Small intestine (tissue), 7 donors: ENCODE results near the gene CDKN2AIPNL. TPM values are rescaled to one million over a fixed set of nuclear protein-coding genes. Genes with fewer than 3 reads are reported as not detected.
A peak's percentile ranks its signal among the peaks of the same experiment; 100 is the strongest.

Experiments
- DNase-seq, 2 donors: peaks; one replicate each; pipeline versions ENCODE4 v3.0.0 to v3.0.0-alpha.2; 2013
- FAIRE-seq: peaks from 2 replicates; lab custom pipeline; 2012; peaks lifted over from hg19 to GRCh38; lab: Jason Lieb, UNC
- H3K27ac ChIP-seq, 3 donors: one replicate each; pipeline ENCODE4 v1.5.1; 2013; ENCODE audit warnings: low read length in 2 of 3, mild to moderate bottlenecking in 2 of 3, control low read depth in 1 of 3, inconsistent platforms in 1 of 3, low read depth in 1 of 3, moderate library complexity in 1 of 3
- H3K27me3 ChIP-seq, 3 donors: one replicate each; pipeline ENCODE4 v1.6.1; 2013; ENCODE audit warnings: low read length in 3 of 3, inconsistent platforms in 1 of 3; ENCODE audit not compliant: control insufficient read depth in 3 of 3, insufficient read depth in 3 of 3
- H3K36me3 ChIP-seq, 3 donors: one replicate each; pipeline ENCODE4 v1.6.1; 2013; ENCODE audit warnings: low read length in 3 of 3, inconsistent platforms in 1 of 3, low read depth in 1 of 3, mild to moderate bottlenecking in 1 of 3, moderate library complexity in 1 of 3; ENCODE audit not compliant: control insufficient read depth in 3 of 3, insufficient read depth in 2 of 3
- H3K4me1 ChIP-seq, 3 donors: one replicate each; pipeline ENCODE4 v1.6.1; 2013; ENCODE audit warnings: low read length in 2 of 3, inconsistent platforms in 1 of 3, low read depth in 1 of 3, mild to moderate bottlenecking in 1 of 3, moderate library complexity in 1 of 3; ENCODE audit not compliant: control insufficient read depth in 3 of 3, insufficient read depth in 2 of 3
- H3K4me3 ChIP-seq, 3 donors: one replicate each; pipeline ENCODE4 v1.5.1; 2013; ENCODE audit warnings: low read length in 3 of 3, control low read depth in 1 of 3, inconsistent platforms in 1 of 3, low read depth in 1 of 3, mild to moderate bottlenecking in 1 of 3, moderate library complexity in 1 of 3
- H3K9me3 ChIP-seq, 2 donors: one replicate each; pipeline ENCODE4 v1.6.1; 2013; ENCODE audit warnings: low read depth in 1 of 2, low read length in 1 of 2; ENCODE audit not compliant: control insufficient read depth in 2 of 2, insufficient read depth in 1 of 2
- WGBS, 3 donors: extraction: QIAGEN DNeasy Blood & Tissue Kit; methylation state at CpG; one replicate each; pipeline ENCODE4 v1.1.7; 2013; 5-methylcytosine and 5-hydroxymethylcytosine counted together
- polyA plus RNA-seq, 4 donors: library from polyadenylated mRNA; stranded (reverse) in 3 of 4; unstranded in 1 of 4; fragments of 200-250 nt in 3 of 4; fragments of 120-200 nt in 1 of 4; gene quantifications; one replicate each; pipeline versions ENCODE4 v1.2.1 to v1.2.3, GENCODE V29; 2013
- donor health status: healthy with polysubstance abuse.
- donor health status: control.
- donor health status: control.
- donor health status: Bipolar disorder and iron deficiency.
- donor health status: healthy.

CDKN2AIPNL gene
- polyA plus RNA-seq, 4 donors: 29.2 to 52.1 (median 43.0) TPM

- no peak for DNase-seq
- Histone ChIP-seq H3K4me1 (peaks cover 3 to 34% (median 11%) of the 10 kb centered on the region in 3 donors), H3K27me3 (no peaks in the 10 kb centered on the region), H3K4me3 (no peak overlapping the region), H3K27ac (peak overlapping the region in 1 of 3 donors; percentile 16), H3K36me3 (peaks cover 0 to 21% (median 0%) of the 10 kb centered on the region in 3 donors), H3K9me3 (no peaks in the 10 kb centered on the region)
- no peak for FAIRE-seq
- 20 to 65% (median 24%) methylated on average over 6 of the region's 6 CpGs for WGBS, 3 donors
Measured at GRCh38 chr5:134409321-134409720, 2.4 kb downstream of the CDKN2AIPNL start.

GRCh38 chr5:134406390-134406789 lies 5.3 kb downstream of the CDKN2AIPNL start:
- Histone ChIP-seq H3K27me3 (no peaks in the 10 kb centered on the region), H3K9me3 (no peaks in the 10 kb centered on the region), H3K27ac (no peak overlapping the region), H3K4me1 (peaks cover 3 to 11% (median 5%) of the 10 kb centered on the region in 3 donors), H3K36me3 (peaks cover 0 to 33% (median 0%) of the 10 kb centered on the region in 3 donors), H3K4me3 (no peak overlapping the region)
- DNase-seq (no peak), FAIRE-seq (no peak)
- 43 to 70% (median 50%) methylated on average over 1 of the region's 1 CpG for WGBS, 3 donors

- peak in 1 of 2 donors; percentile 66 for DNase-seq
Measured at GRCh38 chr5:134403951-134404350, 7.7 kb downstream of the CDKN2AIPNL start.

GRCh38 chr5:134398609-134399155 lies 13.0 kb downstream of the CDKN2AIPNL start:
- FAIRE-seq: no peak
- 74 to 98% (median 76%) methylated on average over 2 of the region's 2 CpGs for WGBS, 3 donors

More at GRCh38 chr5:134403951-134404350, 7.7 kb downstream of the CDKN2AIPNL start:
- WGBS, 3 donors: 29 to 73% (median 39%) methylated on average over 5 of the region's 5 CpGs
- Histone ChIP-seq H3K9me3 (no peaks in the 10 kb centered on the region), H3K4me1 (no peaks in the 10 kb centered on the region), H3K27me3 (no peaks in the 10 kb centered on the region), H3K4me3 (no peak overlapping the region), H3K27ac (no peak overlapping the region), H3K36me3 (peaks cover 0 to 37% (median 0%) of the 10 kb centered on the region in 3 donors)
- no peak for FAIRE-seq

GRCh38 chr5:134397196-134397595 lies 14.5 kb downstream of the CDKN2AIPNL start:
- H3K27ac ChIP-seq: no peak overlapping the region
- peaks cover 0 to 11% (median 0%) of the 10 kb centered on the region in 3 donors for H3K4me1 ChIP-seq
- 85 to 95% (median 90%) methylated on average over 2 of the region's 2 CpGs for WGBS, 3 donors
- no peaks in the 10 kb centered on the region for H3K27me3 ChIP-seq
- peaks cover 0 to 41% (median 0%) of the 10 kb centered on the region in 3 donors for H3K36me3 ChIP-seq
- DNase-seq: no peak
- no peaks in the 10 kb centered on the region for H3K9me3 ChIP-seq
- FAIRE-seq: no peak
- no peak overlapping the region for H3K4me3 ChIP-seq

More at GRCh38 chr5:134398609-134399155, 13.0 kb downstream of the CDKN2AIPNL start:
- Histone ChIP-seq H3K4me3 (no peak overlapping the region), H3K27ac (no peak overlapping the region), H3K9me3 (no peaks in the 10 kb centered on the region), H3K27me3 (no peaks in the 10 kb centered on the region), H3K4me1 (peaks cover 0 to 11% (median 0%) of the 10 kb centered on the region in 3 donors), H3K36me3 (peaks cover 0 to 35% (median 0%) of the 10 kb centered on the region in 3 donors)
- no peak for DNase-seq

- H3K4me3 ChIP-seq: no peak overlapping the region
- peak; percentile 74 to 77 for DNase-seq
- FAIRE-seq: no peak
- WGBS, 3 donors: 54 to 78% (median 73%) methylated on average over 4 of the region's 4 CpGs
- peak overlapping the region in 1 of 3 donors; percentile 63 for H3K27ac ChIP-seq
- no peaks in the 10 kb centered on the region for H3K9me3 ChIP-seq
- H3K27me3 ChIP-seq: no peaks in the 10 kb centered on the region
- peaks cover 0 to 11% (median 0%) of the 10 kb centered on the region in 3 donors for H3K4me1 ChIP-seq
- H3K36me3 ChIP-seq: peaks cover 0 to 40% (median 5%) of the 10 kb centered on the region in 3 donors
Measured at GRCh38 chr5:134396274-134396673, 15.4 kb downstream of the CDKN2AIPNL start.

- Histone ChIP-seq H3K27ac (no peak overlapping the region), H3K4me1 (peaks cover 0 to 11% (median 0%) of the 10 kb centered on the region in 3 donors), H3K36me3 (peaks cover 0 to 39% (median 5%) of the 10 kb centered on the region in 3 donors), H3K9me3 (no peaks in the 10 kb centered on the region), H3K4me3 (no peak overlapping the region), H3K27me3 (no peaks in the 10 kb centered on the region)
- WGBS, 3 donors: 91 to 99% (median 98%) methylated on average over 7 of the region's 7 CpGs
- DNase-seq (no peak), FAIRE-seq (no peak)
Measured at GRCh38 chr5:134394932-134395331, 16.7 kb downstream of the CDKN2AIPNL start.

- Histone ChIP-seq H3K4me1 (peaks cover 0 to 11% (median 0%) of the 10 kb centered on the region in 3 donors), H3K27me3 (no peaks in the 10 kb centered on the region), H3K36me3 (peaks cover 5 to 44% (median 12%) of the 10 kb centered on the region in 3 donors), H3K27ac (no peak overlapping the region), H3K4me3 (no peak overlapping the region), H3K9me3 (no peaks in the 10 kb centered on the region)
- WGBS, 3 donors: 64 to 88% (median 82%) methylated on average over 2 of the region's 2 CpGs
- FAIRE-seq: no peak
- DNase-seq: no peak
Measured at GRCh38 chr5:134392301-134392700, 19.4 kb downstream of the CDKN2AIPNL start.
